ENCODE data around the gene SRR. TPM values are rescaled to one million over a fixed set of nuclear protein-coding genes. Genes with fewer than 3 reads are reported as not detected.

The SRR gene
- total RNA-seq, 2 donors from 2014 or later, result 9.7 to 11.5 TPM

DNA sequence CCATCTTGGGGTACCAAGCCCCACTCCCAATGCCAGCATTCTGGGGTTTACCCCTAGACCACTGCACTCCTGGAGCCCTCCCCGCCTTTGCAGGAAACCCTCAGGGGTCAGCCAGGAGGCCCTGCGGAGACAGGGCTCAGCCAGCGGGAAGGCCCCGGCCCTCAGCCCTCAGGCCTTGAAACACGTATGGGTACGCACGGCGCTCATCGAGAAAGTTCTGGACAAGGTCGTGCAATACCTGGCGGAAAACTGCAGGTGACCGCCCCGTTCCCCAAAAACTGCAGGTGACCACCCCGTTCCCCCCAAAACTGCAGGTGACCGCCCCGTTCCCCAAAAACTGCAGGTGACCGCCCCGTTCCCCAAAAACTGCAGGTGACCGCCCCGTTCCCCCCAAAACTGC lies 58.3 kb downstream of the SRR start:
- Histone ChIP-seq H3K4me3 (no peak overlapping the region), H3K4me1 (peaks cover 0 to 17% of the 10 kb centered on the region in 2 donors), H3K27ac (no peak overlapping the region), H3K27me3 (no peaks in the 10 kb centered on the region), H3K36me3 (peaks cover 17% of the 10 kb centered on the region), H3K9me3 (no peaks in the 10 kb centered on the region)
- DNase-seq (ENCODE audit: low spot score), result no peak
- no peak for TF ChIP-seq CTCF (IDR thresholded peaks at IDR 0.05)

GRCh38 chr17:2362416-2362815 lies 58.7 kb downstream of the SRR start:
- TF ChIP-seq CTCF (IDR thresholded peaks at IDR 0.05), result no peak
- Histone ChIP-seq H3K36me3 (peaks cover 17% of the 10 kb centered on the region), H3K27ac (no peak overlapping the region), H3K9me3 (no peaks in the 10 kb centered on the region), H3K27me3 (no peaks in the 10 kb centered on the region), H3K4me1 (peaks cover 0 to 18% of the 10 kb centered on the region in 2 donors), H3K4me3 (no peak overlapping the region)
- no peak for DNase-seq (ENCODE audit: low spot score)

DNA sequence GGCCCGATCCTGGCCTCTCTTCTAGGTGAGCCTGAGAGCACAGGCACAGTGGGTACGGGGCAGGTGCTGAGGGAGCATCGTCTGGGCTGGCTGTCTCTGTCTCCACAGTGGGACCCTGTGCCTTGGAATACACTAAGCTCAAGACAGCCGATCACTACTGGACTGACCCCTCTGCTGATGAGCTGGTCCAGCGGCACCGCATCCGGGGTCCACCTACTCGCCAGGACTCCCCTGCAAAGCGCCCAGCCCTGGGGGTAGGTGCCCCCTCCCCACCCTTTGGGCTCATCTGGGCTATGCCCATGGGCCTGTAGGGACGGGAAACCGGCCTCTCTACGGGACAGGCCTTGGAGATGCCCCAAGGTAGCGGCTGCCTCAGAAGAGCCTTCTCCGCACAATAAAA lies 59.1 kb downstream of the SRR start:
- TF ChIP-seq CTCF (IDR thresholded peaks at IDR 0.05), result no peak
- peaks cover 0 to 22% of the 10 kb centered on the region in 2 donors for H3K4me1 ChIP-seq
- H3K27ac ChIP-seq, result no peak overlapping the region
- peaks cover 17% of the 10 kb centered on the region for H3K36me3 ChIP-seq
- H3K4me3 ChIP-seq, result no peak overlapping the region
- DNase-seq (ENCODE audit: low spot score), result no peak
- H3K9me3 ChIP-seq, result no peaks in the 10 kb centered on the region
- no peaks in the 10 kb centered on the region for H3K27me3 ChIP-seq

- H3K27ac ChIP-seq, result no peak overlapping the region
- no peaks in the 10 kb centered on the region for H3K9me3 ChIP-seq
- peaks cover 17% of the 10 kb centered on the region for H3K36me3 ChIP-seq
- H3K4me1 ChIP-seq, result peaks cover 0 to 27% of the 10 kb centered on the region in 2 donors
- H3K4me3 ChIP-seq, result no peak overlapping the region
- TF ChIP-seq CTCF (IDR thresholded peaks at IDR 0.05), result no peak
- no peaks in the 10 kb centered on the region for H3K27me3 ChIP-seq
- no peak for DNase-seq (ENCODE audit: low spot score)
These were observed 59.6 kb downstream of the SRR start for GRCh38 chr17:2363318-2363717.

- H3K4me3 ChIP-seq, result no peak overlapping the region
- peaks cover 17% of the 10 kb centered on the region for H3K36me3 ChIP-seq
- H3K27ac ChIP-seq, result no peak overlapping the region
- no peaks in the 10 kb centered on the region for H3K9me3 ChIP-seq
- no peaks in the 10 kb centered on the region for H3K27me3 ChIP-seq
- TF ChIP-seq CTCF (IDR thresholded peaks at IDR 0.05), result no peak
- no peak for DNase-seq (ENCODE audit: low spot score)
- peaks cover 0 to 35% of the 10 kb centered on the region in 2 donors for H3K4me1 ChIP-seq
These were observed 60.4 kb downstream of the SRR start for GRCh38 chr17:2363851-2364762.

Measured in right atrium auricular region (tissue), 2 donors.